CD14-positive monocyte (primary cell): Measurements from ENCODE around the gene TPGS1. TPM values are rescaled to one million over a fixed set of nuclear protein-coding genes. Genes with fewer than 3 reads are reported as not detected.

ENCODE experiments used
- DNase-seq, 3 donors: peaks; one replicate each; pipeline ENCODE4 v3.0.0-alpha.2; 2011 to 2022
- H2AFZ ChIP-seq: 2 replicates; pipeline ENCODE4 v1.6.0; 2012; ENCODE audit warnings: mild to moderate bottlenecking, low read depth, low read length, inconsistent platforms; ENCODE audit not compliant: insufficient read depth, poor library complexity, severe bottlenecking
- H3K27ac ChIP-seq, 2 donors: 1 replicate in 1 of 2; 2 replicates in 1 of 2; pipeline ENCODE4 v1.5.1; 2012 to 2013; ENCODE audit warnings: low read length in 2 of 2, control low read depth in 1 of 2, inconsistent platforms in 1 of 2, low read depth in 1 of 2, mild to moderate bottlenecking in 1 of 2
- H3K27me3 ChIP-seq, 2 donors: one replicate each; pipeline versions ENCODE4 v1.6.0 to v1.6.1; 2011 to 2013; ENCODE audit warnings: low read length in 2 of 2; ENCODE audit not compliant: control insufficient read depth in 2 of 2, insufficient read depth in 2 of 2
- H3K36me3 ChIP-seq, 2 donors: replicated peaks in 1 of 2; 1 replicate in 1 of 2; 2 replicates in 1 of 2; pipeline versions ENCODE4 v1.5.1 to v1.6.1; 2012 to 2013; ENCODE audit warnings: low read length in 2 of 2, control low read depth in 1 of 2, inconsistent platforms in 1 of 2, mild to moderate bottlenecking in 1 of 2; ENCODE audit not compliant: insufficient read depth in 2 of 2, control insufficient read depth in 1 of 2
- H3K4me1 ChIP-seq, 2 donors: 1 replicate in 1 of 2; 2 replicates in 1 of 2; pipeline versions ENCODE4 v1.5.1 to v1.6.1; 2012 to 2013; ENCODE audit warnings: low read length in 2 of 2, control low read depth in 1 of 2, inconsistent platforms in 1 of 2, mild to moderate bottlenecking in 1 of 2, moderate library complexity in 1 of 2; ENCODE audit not compliant: insufficient read depth in 2 of 2, control insufficient read depth in 1 of 2
- H3K4me2 ChIP-seq: replicated peaks from 2 replicates; pipeline ENCODE3; 2012; ENCODE audit warnings: low read length, moderate library complexity, mild to moderate bottlenecking; ENCODE audit not compliant: poor library complexity, severe bottlenecking; ENCODE audit errors: extremely low read depth
- H3K4me3 ChIP-seq, 3 experiments: fragments of 200-600 bp in 1 of 3; sonication (generic) in 1 of 3; replicated peaks in 1 of 3; 1 replicate in 2 of 3; 2 replicates in 1 of 3; pipeline ENCODE4 v1.5.1; 2011 to 2013; ENCODE audit warnings: low read length in 3 of 3, mild to moderate bottlenecking in 3 of 3, control low read depth in 2 of 3, low read depth in 2 of 3, inconsistent platforms in 1 of 3, moderate library complexity in 1 of 3
- H3K79me2 ChIP-seq: 2 replicates; pipeline ENCODE4 v1.6.0; 2012; ENCODE audit warnings: mild to moderate bottlenecking, control low read depth, inconsistent platforms, low read length, moderate library complexity; ENCODE audit not compliant: insufficient read depth
- H3K9ac ChIP-seq: 2 replicates; pipeline ENCODE4 v1.6.0; 2017; ENCODE audit warnings: low read length, mild to moderate bottlenecking; ENCODE audit not compliant: insufficient read depth, poor library complexity, severe bottlenecking
- H3K9me3 ChIP-seq, 2 donors: replicated peaks in 1 of 2; 1 replicate in 1 of 2; 2 replicates in 1 of 2; pipeline versions ENCODE4 v1.5.1 to v1.6.1; 2012 to 2013; ENCODE audit warnings: low read length in 2 of 2, control low read depth in 1 of 2; ENCODE audit not compliant: control insufficient read depth in 1 of 2, insufficient read depth in 1 of 2
- H4K20me1 ChIP-seq: 2 replicates; pipeline ENCODE4 v1.6.0; 2012; ENCODE audit warnings: mild to moderate bottlenecking, low read length, control low read depth, moderate library complexity; ENCODE audit not compliant: insufficient read depth
- H3K27ac Mint-ChIP-seq, 7 donors: one replicate each; pipeline ENCODE4 v1.8.0; 2020; ENCODE audit warnings: mild to moderate bottlenecking in 7 of 7, mixed read lengths in 7 of 7, moderate library complexity in 6 of 7, inconsistent platforms in 2 of 7
- H3K27me3 Mint-ChIP-seq, 3 donors: one replicate each; pipeline ENCODE4 v1.8.0; 2021 to 2022; ENCODE audit warnings: low read depth in 3 of 3, mild to moderate bottlenecking in 3 of 3, mixed read lengths in 3 of 3, moderate library complexity in 3 of 3, inconsistent platforms in 1 of 3
- H3K36me3 Mint-ChIP-seq, 2 donors: one replicate each; pipeline ENCODE4 v1.8.0; 2020; ENCODE audit warnings: mixed read lengths in 2 of 2, inconsistent platforms in 1 of 2, mild to moderate bottlenecking in 1 of 2
- H3K4me1 Mint-ChIP-seq: one replicate; pipeline ENCODE4 v1.8.0; 2020; ENCODE audit warnings: mild to moderate bottlenecking, mixed read lengths
- H3K4me3 Mint-ChIP-seq, 2 donors: one replicate each; pipeline ENCODE4 v1.8.0; 2020; ENCODE audit warnings: mild to moderate bottlenecking in 2 of 2, mixed read lengths in 2 of 2, moderate library complexity in 1 of 2
- H3K9me3 Mint-ChIP-seq, 7 donors: one replicate each; pipeline ENCODE4 v1.8.0; 2020 to 2022; ENCODE audit warnings: mixed read lengths in 7 of 7, mild to moderate bottlenecking in 6 of 7, moderate library complexity in 6 of 7, inconsistent platforms in 2 of 7
- WGBS: methylation state at CpG from one replicate; pipeline ENCODE4 v1.1.5; 2013; ENCODE audit warnings: missing lambda C conversion rate; ENCODE audit not compliant: insufficient coverage; 5-methylcytosine and 5-hydroxymethylcytosine counted together
- intact Hi-C, 2 donors: fragments of 100-400 bp; cut with micrococcal nuclease; formaldehyde crosslinking; loops; one replicate each; pipeline versions ENCODE4 v1.15.0 to v1.15.1; 2023
- polyA plus RNA-seq, 3 donors: library from polyadenylated mRNA; depleted of rRNA in 1 of 3; unstranded in 2 of 3; stranded (reverse) in 1 of 3; fragments of 300-500 nt in 2 of 3; fragments of >200 nt in 1 of 3; fragmentation: Illumina TruSeq in 2 of 3; gene quantifications; 1 replicate in 2 of 3; 2 replicates in 1 of 3; pipeline ENCODE4 v1.2.3, GENCODE V29; 2012 to 2021
- TF ChIP-seq, protein P1 (sequence below): fragments of 200-600 bp; IDR thresholded peaks from one replicate; pipeline ENCODE4 v1.8.0; 2022; ENCODE audit warnings: antibody characterized with exemption, mild to moderate bottlenecking

The TPGS1 gene
- polyA plus RNA-seq, 3 donors, result 9.2 to 48.1 (median 14.2) TPM

- H2AFZ ChIP-seq, result peak overlapping the region; percentile 29
- TF ChIP-seq, protein P1, sequence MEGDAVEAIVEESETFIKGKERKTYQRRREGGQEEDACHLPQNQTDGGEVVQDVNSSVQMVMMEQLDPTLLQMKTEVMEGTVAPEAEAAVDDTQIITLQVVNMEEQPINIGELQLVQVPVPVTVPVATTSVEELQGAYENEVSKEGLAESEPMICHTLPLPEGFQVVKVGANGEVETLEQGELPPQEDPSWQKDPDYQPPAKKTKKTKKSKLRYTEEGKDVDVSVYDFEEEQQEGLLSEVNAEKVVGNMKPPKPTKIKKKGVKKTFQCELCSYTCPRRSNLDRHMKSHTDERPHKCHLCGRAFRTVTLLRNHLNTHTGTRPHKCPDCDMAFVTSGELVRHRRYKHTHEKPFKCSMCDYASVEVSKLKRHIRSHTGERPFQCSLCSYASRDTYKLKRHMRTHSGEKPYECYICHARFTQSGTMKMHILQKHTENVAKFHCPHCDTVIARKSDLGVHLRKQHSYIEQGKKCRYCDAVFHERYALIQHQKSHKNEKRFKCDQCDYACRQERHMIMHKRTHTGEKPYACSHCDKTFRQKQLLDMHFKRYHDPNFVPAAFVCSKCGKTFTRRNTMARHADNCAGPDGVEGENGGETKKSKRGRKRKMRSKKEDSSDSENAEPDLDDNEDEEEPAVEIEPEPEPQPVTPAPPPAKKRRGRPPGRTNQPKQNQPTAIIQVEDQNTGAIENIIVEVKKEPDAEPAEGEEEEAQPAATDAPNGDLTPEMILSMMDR, result no peak
- intact Hi-C loops, result no loop called here
- peaks cover 23% of the 10 kb centered on the region for H3K79me2 ChIP-seq
- H4K20me1 ChIP-seq, result no peaks in the 10 kb centered on the region
- H3K4me1 Mint-ChIP-seq, result peaks cover 50% of the 10 kb centered on the region
- H3K4me3 ChIP-seq, result peak overlapping the region; percentile 6 to 74 (median 31)
- no peak for DNase-seq
- 70% methylated on average over 4 of the region's 16 CpGs for WGBS
- peak overlapping the region; percentile 79 for H3K4me2 ChIP-seq
- H3K4me1 ChIP-seq, result peaks cover 52 to 57% of the 10 kb centered on the region in 2 donors
- H3K36me3 ChIP-seq, result peaks cover 0 to 6% of the 10 kb centered on the region in 2 donors
- H3K4me3 Mint-ChIP-seq, result peak overlapping the region; percentile 76 to 83
- peaks cover 0 to 5% (median 1%) of the 10 kb centered on the region in 3 donors for H3K27me3 Mint-ChIP-seq
- no peaks in the 10 kb centered on the region for H3K27me3 ChIP-seq
- H3K36me3 Mint-ChIP-seq, result peaks cover 12 to 21% of the 10 kb centered on the region in 2 donors
- H3K9ac ChIP-seq, result peak overlapping the region; percentile 57
- no peaks in the 10 kb centered on the region for H3K9me3 ChIP-seq
- H3K27ac Mint-ChIP-seq, result peak overlapping the region; percentile 87 to 97 (median 96)
- peak overlapping the region; percentile 75 to 90 for H3K27ac ChIP-seq
- H3K9me3 Mint-ChIP-seq, result peaks cover 0 to 13% (median 3%) of the 10 kb centered on the region in 7 donors
These were observed 59.5 kb downstream of the TPGS1 start for GRCh38 chr19:566844-567243.

GRCh38 chr19:567296-567900 is 60.1 kb downstream of the TPGS1 start:
- peak overlapping the region; percentile 76 to 83 for H3K4me3 Mint-ChIP-seq

More at GRCh38 chr19:567296-567900, 60.1 kb downstream of the TPGS1 start:
- H3K9me3 Mint-ChIP-seq, result peaks cover 0 to 7% (median 1%) of the 10 kb centered on the region in 7 donors
- Histone ChIP-seq H3K79me2 (peaks cover 24% of the 10 kb centered on the region), H3K4me2 (peak overlapping the region; percentile 79), H3K4me1 (peaks cover 52 to 57% of the 10 kb centered on the region in 2 donors), H3K36me3 (peaks cover 0 to 2% of the 10 kb centered on the region in 2 donors), H3K9me3 (no peaks in the 10 kb centered on the region), H3K27ac (peak overlapping the region; percentile 75 to 90), H2AFZ (no peak overlapping the region), H3K4me3 (peak overlapping the region; percentile 6 to 74 (median 31)), H3K9ac (peak overlapping the region; percentile 21), H4K20me1 (no peaks in the 10 kb centered on the region), H3K27me3 (no peaks in the 10 kb centered on the region)
- peak overlapping the region; percentile 87 to 97 (median 96) for H3K27ac Mint-ChIP-seq
- H3K27me3 Mint-ChIP-seq, result peaks cover 0 to 3% (median 1%) of the 10 kb centered on the region in 3 donors
- intact Hi-C loops, result no loop called here
- 73% methylated on average over 17 of the region's 22 CpGs for WGBS
- TF ChIP-seq, protein P1, result no peak
- peaks cover 53% of the 10 kb centered on the region for H3K4me1 Mint-ChIP-seq
- H3K36me3 Mint-ChIP-seq, result peaks cover 8 to 15% of the 10 kb centered on the region in 2 donors
- peak in 2 of 3 donors; percentile 20 to 65 for DNase-seq

Other genes starting within 250 kb of the TPGS1 start
- under 1 TPM in 1 of 3 donors, not detected in 2; 0.01 TPM for gene PLPP2, start 216.1 kb upstream of the TPGS1 start, polyA plus RNA-seq
- gene MIER2, start 162.7 kb upstream of the TPGS1 start, polyA plus RNA-seq, result 10 to 100 TPM in 1 of 3 donors, 1 to 10 TPM in 2; 3.6 to 21.9 (median 6.9) TPM
- gene C2CD4C, start 98.3 kb upstream of the TPGS1 start, polyA plus RNA-seq, result not detected
- gene SHC2, start 46.5 kb upstream of the TPGS1 start, polyA plus RNA-seq, result not detected
- gene MADCAM1, start 11.0 kb upstream of the TPGS1 start, polyA plus RNA-seq, result under 1 TPM in 1 of 3 donors, not detected in 2; 0.17 TPM
- 10 to 100 TPM; 25.2 to 49.2 (median 43.0) TPM for gene CDC34, start 24.3 kb downstream of the TPGS1 start, polyA plus RNA-seq
- gene GZMM, start 36.6 kb downstream of the TPGS1 start, polyA plus RNA-seq, result 1 to 10 TPM in 1 of 3 donors, under 1 TPM in 2; 0.32 to 1.4 (median 0.48) TPM
- gene BSG, start 65.1 kb downstream of the TPGS1 start, polyA plus RNA-seq, result 100 to 1,000 TPM; 190 to 431 (median 364) TPM
- gene HCN2, start 82.4 kb downstream of the TPGS1 start, polyA plus RNA-seq, result under 1 TPM in 1 of 3 donors, not detected in 2; 0.21 TPM
- gene POLRMT, start 126.0 kb downstream of the TPGS1 start, polyA plus RNA-seq, result 10 to 100 TPM; 16.2 to 40.5 (median 17.6) TPM
- gene FGF22, start 132.4 kb downstream of the TPGS1 start, polyA plus RNA-seq, result not detected
- 10 to 100 TPM; 29.1 to 51.6 (median 31.6) TPM for gene RNF126, start 155.7 kb downstream of the TPGS1 start, polyA plus RNA-seq
- gene FSTL3, start 168.9 kb downstream of the TPGS1 start, polyA plus RNA-seq, result 10 to 100 TPM in 1 of 3 donors, 1 to 10 TPM in 2; 2.5 to 42.1 (median 5.2) TPM
- 1 to 10 TPM in 1 of 3 donors, under 1 TPM in 2; 0.16 to 1.4 (median 0.78) TPM for gene PRSS57, start 188.0 kb downstream of the TPGS1 start, polyA plus RNA-seq
- gene PALM, start 201.4 kb downstream of the TPGS1 start, polyA plus RNA-seq, result under 1 TPM in 1 of 3 donors, not detected in 2; 0.23 TPM
- not detected for gene MISP, start 243.6 kb downstream of the TPGS1 start, polyA plus RNA-seq